Right lobe of liver (tissue), 6 donors: ENCODE results near the gene SIK3. TPM values are rescaled to one million over a fixed set of nuclear protein-coding genes. Genes with fewer than 3 reads are reported as not detected.

Source experiments
- ATAC-seq, 4 donors: fragments of 200-7000 bp; cut with Tn5 transposase; one replicate each; pipeline ENCODE4 v1.9.1; 2020; ENCODE audit warnings: mild to moderate bottlenecking in 4 of 4, moderate library complexity in 4 of 4
- DNase-seq, 3 donors: peaks; one replicate each; pipeline ENCODE4 v3.0.0-alpha.2; 2020
- H3K27ac ChIP-seq, 3 donors: fragments of 200-600 bp; one replicate each; pipeline ENCODE4 v1.8.0; 2022
- H3K27me3 ChIP-seq, 2 donors: fragments of 200-600 bp; one replicate each; pipeline ENCODE4 v1.8.0; 2022
- H3K36me3 ChIP-seq, 4 donors: fragments of 200-600 bp; sonication (generic) in 1 of 4; one replicate each; pipeline versions ENCODE4 v1.5.1 to v1.8.0; 2017 to 2022; ENCODE audit warnings: control low read depth in 1 of 4
- H3K4me1 ChIP-seq, 4 donors: fragments of 200-600 bp; sonication (generic) in 1 of 4; one replicate each; pipeline versions ENCODE4 v1.5.1 to v1.8.0; 2017 to 2022; ENCODE audit warnings: control low read depth in 1 of 4
- H3K4me3 ChIP-seq, 3 donors: fragments of 200-600 bp; one replicate each; pipeline ENCODE4 v1.8.0; 2022
- H3K9me3 ChIP-seq, 4 donors: fragments of 200-600 bp; sonication (generic) in 1 of 4; one replicate each; pipeline versions ENCODE4 v1.5.1 to v1.8.0; 2017 to 2022; ENCODE audit warnings: control low read depth in 1 of 4
- CTCF ChIP-seq, 4 donors: fragments of 200-600 bp in 3 of 4; fragments of 450-650 bp in 1 of 4; IDR thresholded peaks; one replicate each; pipeline versions ENCODE4 v1.5.1 to v1.8.0; 2016 to 2022; ENCODE audit warnings: antibody characterized with exemption in 4 of 4, mild to moderate bottlenecking in 2 of 4
- POLR2A ChIP-seq: fragments of 450-650 bp; IDR thresholded peaks from one replicate; pipeline ENCODE4 v1.6.1; 2017; ENCODE audit warnings: antibody characterized with exemption, mild to moderate bottlenecking
- WGBS: methylation state at CpG from one replicate; pipeline ENCODE4 v1.1.6; 2018; ENCODE audit warnings: low coverage, low lambda C conversion rate; ENCODE audit not compliant: insufficient coverage; ENCODE audit errors: missing lambda C conversion rate; 5-methylcytosine and 5-hydroxymethylcytosine counted together
- intact Hi-C, 2 donors: fragments of 100-400 bp; cut with DNase I; formaldehyde crosslinking; loops; one replicate each; pipeline versions ENCODE4 v1.11.2 to v1.14.1; 2022
- long read RNA-seq: library from polyadenylated mRNA; unstranded; transcript quantifications from one replicate; pipeline ENCODE4 v2.0.0, GENCODE V29; 2019
- total RNA-seq, 6 experiments: library from RNA; depleted of rRNA in 2 of 6; stranded (reverse); fragments of >200 nt in 2 of 6; fragmentation: NEBNext Ultra II Directional in 3 of 6; extraction: Animal tissue kit (Norgen Biotek cat#: 25700) in 3 of 6; gene quantifications; one replicate each; pipeline versions ENCODE4 v1.1.0 to v1.2.4, GENCODE V29; 2016 to 2023
- donor health status: DM: no; HTN: yes; CAD: no.
- donor health status: DM: no; HTN: no; CAD: no.
- donor health status: DM: no; HTN: no; CAD: no.
- donor health status: DM: no; HTN: yes; CAD: no.
- donor health status: DM: no; HTN: yes; CAD: no.

The SIK3 gene
- 10 to 100 TPM; 22.0 to 35.4 (median 26.8) TPM for total RNA-seq
- long read RNA-seq, result 0 reads

DNA sequence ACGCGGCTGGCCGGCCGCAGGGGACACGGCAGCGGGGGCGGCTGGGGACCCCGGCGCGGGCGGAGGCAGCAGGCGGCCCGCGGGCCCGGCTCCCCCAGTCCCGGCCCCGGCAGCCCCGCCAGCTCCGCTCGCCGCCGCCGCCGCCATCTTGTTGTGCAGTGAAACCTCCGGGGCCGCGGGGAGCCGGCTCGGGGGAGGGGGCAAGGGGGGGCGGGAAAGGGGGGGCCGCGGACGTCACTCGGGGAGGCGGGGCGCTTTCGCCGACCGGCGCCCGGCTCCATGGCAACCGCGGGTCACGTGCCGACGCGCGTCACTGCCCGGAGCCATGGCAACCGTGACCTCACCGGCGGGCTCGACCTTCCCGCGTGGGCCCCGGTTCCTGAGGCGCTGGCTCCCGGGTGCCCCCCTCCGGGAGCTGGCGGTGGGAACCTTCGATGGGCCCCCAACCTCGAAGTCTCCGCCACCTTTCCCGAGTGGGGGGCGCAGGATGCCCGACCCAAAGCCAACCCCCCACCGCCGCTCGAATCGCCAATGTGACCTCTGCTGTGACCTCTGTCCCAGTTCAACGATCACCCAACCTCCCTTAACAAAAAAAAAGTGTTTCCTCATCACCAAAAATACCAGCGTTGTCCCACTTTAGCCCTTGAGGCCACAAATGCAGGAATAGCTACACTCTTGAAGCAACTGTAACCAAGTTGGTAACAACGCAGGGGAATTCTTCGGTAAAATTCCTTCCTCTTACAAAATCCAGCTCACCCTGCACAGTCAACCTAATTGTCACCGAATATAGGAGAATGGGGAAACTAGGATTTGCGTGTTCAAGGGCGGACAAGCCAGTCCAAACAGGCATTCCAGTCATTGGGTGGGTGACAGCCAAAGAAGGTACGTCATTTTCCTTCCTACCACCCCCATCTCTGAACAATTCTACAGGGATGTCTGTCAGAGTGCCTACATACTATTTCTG lies at the start of gene SIK3:
SIK3 (minus strand) TSS at position 160 of the 964 bp plus-strand sequence; CDS start at position 147, 13 bp downstream.
- H3K27me3 ChIP-seq, result no peaks in the 10 kb centered on the region
- WGBS, result 5% methylated on average over 8 of the region's 78 CpGs
- peak within 1 kb of the TSS; percentile 62 to 74 (median 72) for H3K4me3 ChIP-seq
- H3K9me3 ChIP-seq, result no peaks in the 10 kb centered on the region
- H3K4me1 ChIP-seq, result peaks cover 0 to 43% (median 15%) of the 10 kb centered on the region in 4 donors
- H3K27ac ChIP-seq, result peak within 1 kb of the TSS; percentile 95 to 100 (median 99)
- no peaks in the 10 kb centered on the region for H3K36me3 ChIP-seq
- intact Hi-C loops, result no loop called here
- peak; percentile 96 to 97 (median 97) for DNase-seq
- ATAC-seq, result peak; percentile 79 to 89 (median 87)
- TF ChIP-seq CTCF (IDR thresholded peaks at IDR 0.05), result peak; percentile 13 to 59 (median 30)
- peak; percentile 73 for TF ChIP-seq POLR2A

DNA sequence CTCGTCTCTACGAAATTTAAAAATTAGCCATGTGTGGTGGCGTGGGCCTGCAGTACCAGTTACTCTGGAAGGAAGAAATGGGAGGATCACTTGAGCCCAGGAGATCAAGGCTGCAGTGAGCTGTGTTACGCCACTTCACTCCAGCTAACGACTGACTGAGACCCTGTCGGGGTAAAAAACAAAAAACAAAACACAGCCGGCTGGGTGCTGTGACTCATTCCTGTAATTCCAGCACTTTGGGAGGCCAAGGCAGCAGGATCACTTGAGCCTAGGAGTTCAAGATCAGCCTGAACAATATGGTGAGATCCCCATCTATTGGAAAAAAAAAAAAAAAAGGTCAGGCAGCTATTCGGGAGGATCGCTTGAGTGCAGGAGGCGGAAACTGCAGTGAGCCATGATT lies 48.3 kb upstream of the SIK3 start:
- Histone ChIP-seq H3K4me3 (no peak overlapping the region), H3K27ac (no peak overlapping the region), H3K4me1 (peaks cover 0 to 9% (median 2%) of the 10 kb centered on the region in 4 donors), H3K27me3 (no peaks in the 10 kb centered on the region), H3K36me3 (peaks cover 0 to 6% (median 0%) of the 10 kb centered on the region in 4 donors), H3K9me3 (no peaks in the 10 kb centered on the region)
- no peak for ATAC-seq
- TF ChIP-seq POLR2A (no peak), CTCF (IDR thresholded peaks at IDR 0.05) (no peak)
- no peak for DNase-seq
- 80% methylated on average over 10 of the region's 10 CpGs for WGBS
- intact Hi-C loops, result no loop called here

DNA sequence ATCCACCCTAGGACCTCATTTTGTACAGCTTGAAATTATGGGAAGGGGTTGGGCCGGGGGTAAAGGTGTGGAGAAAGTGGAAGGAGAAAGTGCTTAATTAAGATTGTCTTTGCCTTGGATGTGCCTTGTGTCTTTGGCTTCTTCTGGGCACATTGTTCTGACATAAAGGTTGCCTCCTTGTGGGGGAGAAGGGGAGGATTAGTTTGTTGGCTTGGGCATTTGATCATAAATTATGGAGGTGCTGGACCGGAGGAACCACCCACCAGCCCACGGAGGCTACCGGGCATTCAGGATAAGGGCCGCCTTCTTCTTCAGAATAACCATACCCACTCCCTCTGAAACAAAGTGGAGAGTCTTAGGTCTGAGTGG lies 47.1 kb upstream of the SIK3 start:
- TF ChIP-seq CTCF (IDR thresholded peaks at IDR 0.05) (no peak), POLR2A (no peak)
- Histone ChIP-seq H3K27me3 (no peaks in the 10 kb centered on the region), H3K4me1 (peaks cover 0 to 9% (median 1%) of the 10 kb centered on the region in 4 donors), H3K9me3 (no peaks in the 10 kb centered on the region), H3K4me3 (peak overlapping the region; percentile 93 to 99 (median 97)), H3K27ac (peak overlapping the region; percentile 60 to 86 (median 84)), H3K36me3 (peaks cover 0 to 6% (median 0%) of the 10 kb centered on the region in 4 donors)
- intact Hi-C loops, result no loop called here
- no peak for DNase-seq
- 10% methylated on average over 5 of the region's 5 CpGs for WGBS
- ATAC-seq, result no peak

GRCh38 chr11:117144477-117145392 lies 46.5 kb upstream of the SIK3 start:
- DNase-seq (peak; percentile 54 to 68 (median 67)), ATAC-seq (peak; percentile 66 to 85 (median 74))
- H3K4me3 ChIP-seq, result peak overlapping the region; percentile 93 to 99 (median 97)
- intact Hi-C loops, result no loop called here
- H3K27me3 ChIP-seq, result no peaks in the 10 kb centered on the region
- peak overlapping the region; percentile 60 to 86 (median 84) for H3K27ac ChIP-seq
- H3K4me1 ChIP-seq, result peaks cover 0 to 9% (median 0%) of the 10 kb centered on the region in 4 donors
- H3K36me3 ChIP-seq, result peaks cover 0 to 6% (median 0%) of the 10 kb centered on the region in 4 donors
- TF ChIP-seq CTCF (IDR thresholded peaks at IDR 0.05), result no peak
- no peak for TF ChIP-seq POLR2A
- 0% methylated on average over 21 of the region's 62 CpGs for WGBS
- no peaks in the 10 kb centered on the region for H3K9me3 ChIP-seq
